Panc1 (cell line): ENCODE measurements around the gene PMPCA.

ENCODE experiments used
- CTCF ChIP-seq: fragments of 450-650 bp; IDR thresholded peaks from 2 replicates; pipeline ENCODE4 v1.5.1; 2017; ENCODE audit warnings: mild to moderate bottlenecking
- POLR2AphosphoS5 ChIP-seq: IDR thresholded peaks from 2 replicates; pipeline ENCODE4 v1.6.1; 2012; ENCODE audit warnings: mild to moderate bottlenecking, low read depth, low read length, moderate library complexity
- TCF7L2 ChIP-seq: IDR thresholded peaks from 2 replicates; pipeline ENCODE4 v1.6.1; 2011; ENCODE audit warnings: mild to moderate bottlenecking, low read depth, low read length, inconsistent platforms

DNA sequence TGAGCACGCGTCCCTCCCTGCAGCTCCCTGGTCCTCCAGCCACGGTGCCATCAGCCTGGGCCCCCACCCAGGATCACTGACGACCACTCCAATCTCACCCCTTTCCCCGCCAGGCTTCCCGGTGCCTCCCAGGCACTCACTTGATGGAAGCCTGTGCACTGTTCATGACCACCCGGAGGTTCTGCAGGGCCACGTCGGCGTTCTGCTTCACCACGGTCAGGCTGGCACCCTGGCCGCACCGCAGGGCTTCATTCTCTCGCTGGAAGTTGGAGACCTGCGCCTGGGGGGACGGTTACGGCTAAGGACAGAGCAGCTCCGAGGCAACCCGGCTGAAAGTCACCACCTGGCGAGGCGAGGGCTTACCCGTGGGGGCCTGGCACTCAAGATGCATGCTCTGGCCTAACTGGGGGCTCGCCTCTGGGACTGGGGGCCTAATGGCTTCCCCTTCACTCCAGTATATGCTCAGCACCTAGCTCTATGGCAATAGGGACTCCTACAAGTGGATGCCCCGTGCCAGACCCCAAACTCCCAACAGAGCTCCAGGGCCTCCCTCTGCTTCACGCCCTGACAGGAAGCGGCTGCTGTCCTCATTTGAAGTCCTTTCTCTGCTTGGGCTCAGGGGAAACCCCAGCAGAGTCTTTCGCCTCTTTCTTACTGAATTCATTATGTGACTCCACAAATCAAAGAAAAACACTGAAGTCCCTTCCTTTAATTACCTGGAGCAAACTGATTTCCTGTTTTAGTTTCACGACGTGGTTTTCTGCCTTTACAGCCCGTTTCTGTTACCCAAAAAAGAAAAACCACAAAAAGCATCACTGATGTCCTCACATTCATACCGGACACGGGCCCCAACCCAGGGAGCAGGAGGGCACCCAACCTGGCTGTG is 6.3 kb upstream of the PMPCA start:
- TF ChIP-seq TCF7L2 (no peak), POLR2AphosphoS5 (no peak), CTCF (no peak)
